Measurements from ENCODE around the gene RFC3.
"Not testable (repeated sequence)": the region's sequence is repeated elsewhere in the genome, so short reads cannot be mapped to it uniquely, and the experiment has no call there.

The RFC3 gene

GRCh38 chr13:33817901-33818706 is at the start of gene RFC3:
RFC3 (plus strand) TSS chr13:33818149; CDS start chr13:33818179, 30 bp downstream.
- peak; percentile 84 for DNase-seq (ENCODE audit: low read depth)

DNA sequence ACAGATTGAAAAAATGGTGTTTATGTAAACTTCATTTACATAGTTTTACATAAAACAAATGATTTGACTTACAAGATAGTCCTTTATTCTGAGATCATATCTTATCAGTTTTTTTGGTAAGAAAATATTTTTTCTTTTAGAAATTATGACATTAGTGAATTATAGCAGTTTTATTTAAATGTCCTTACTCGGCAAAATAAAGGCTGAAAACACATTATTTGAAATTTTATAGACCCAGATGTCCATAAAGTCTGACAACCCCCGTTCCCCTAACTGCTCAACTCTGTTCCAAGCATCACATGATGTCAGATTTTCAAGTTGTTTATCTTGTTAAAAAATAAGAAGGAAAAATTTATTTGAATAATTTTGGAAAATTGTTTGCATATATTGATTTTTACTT is 46.7 kb upstream of the RFC3 start:
- no peak for DNase-seq (ENCODE audit: low read depth)

DNA sequence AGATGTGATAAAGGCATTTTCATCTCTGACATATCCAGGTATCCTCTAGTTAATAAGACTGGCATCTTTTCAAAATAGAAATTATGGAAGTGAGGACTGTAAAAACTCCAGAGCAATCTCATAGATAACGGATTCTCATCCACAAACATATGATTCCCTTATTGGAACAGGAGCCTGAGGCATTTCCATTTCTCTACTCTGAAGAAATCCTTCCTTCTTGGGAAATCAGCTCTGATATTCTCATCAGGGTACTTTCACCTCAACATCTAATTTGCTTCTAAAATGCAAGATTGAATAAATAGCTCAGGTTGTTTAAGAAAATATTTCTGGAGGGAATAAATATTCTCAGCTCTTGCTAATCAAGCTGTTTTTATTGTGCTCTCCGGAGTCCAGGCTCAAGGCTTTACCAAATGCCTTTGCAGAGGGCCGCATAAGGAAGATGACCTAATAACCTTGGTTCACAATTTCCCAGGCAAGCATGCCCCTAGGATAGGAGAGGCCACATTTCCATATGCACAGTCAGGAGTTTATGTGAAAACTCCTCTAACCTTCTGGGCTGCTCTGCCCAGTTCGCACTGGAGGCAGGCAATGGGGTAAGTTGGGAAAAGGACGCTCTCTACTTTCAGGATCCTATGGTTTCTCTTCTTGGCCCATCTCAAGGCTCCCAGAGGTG is 44.0 kb upstream of the RFC3 start:
- no peak for DNase-seq (ENCODE audit: low read depth)

- DNase-seq (ENCODE audit: low read depth) = no peak
These were observed 42.4 kb upstream of the RFC3 start for GRCh38 chr13:33775339-33776108.

GRCh38 chr13:33776239-33776881 is 41.6 kb upstream of the RFC3 start:
- DNase-seq (ENCODE audit: low read depth) = no peak

GRCh38 chr13:33782631-33783030 is 35.3 kb upstream of the RFC3 start:
- DNase-seq (ENCODE audit: low read depth) = no peak

DNA sequence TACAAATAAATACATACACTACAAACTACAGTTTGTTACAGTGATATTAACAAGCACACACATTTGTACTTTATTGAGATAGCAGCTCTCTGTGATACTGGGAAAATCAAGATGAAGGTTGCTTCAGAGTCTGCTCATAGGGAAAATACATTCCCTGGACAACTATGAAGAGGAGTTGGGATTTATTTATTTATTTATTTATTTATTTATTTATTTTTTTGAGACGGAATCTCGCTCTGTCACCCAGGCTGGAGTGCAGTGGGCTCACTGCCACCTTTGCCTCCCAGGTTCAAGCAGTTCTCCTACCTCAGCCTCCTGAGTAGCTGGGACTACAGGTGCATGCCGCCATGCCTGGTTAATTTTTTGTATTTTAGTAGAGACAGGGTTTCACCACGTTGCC is 34.7 kb upstream of the RFC3 start:
- not testable (repeated sequence) for DNase-seq (ENCODE audit: low read depth)

DNA sequence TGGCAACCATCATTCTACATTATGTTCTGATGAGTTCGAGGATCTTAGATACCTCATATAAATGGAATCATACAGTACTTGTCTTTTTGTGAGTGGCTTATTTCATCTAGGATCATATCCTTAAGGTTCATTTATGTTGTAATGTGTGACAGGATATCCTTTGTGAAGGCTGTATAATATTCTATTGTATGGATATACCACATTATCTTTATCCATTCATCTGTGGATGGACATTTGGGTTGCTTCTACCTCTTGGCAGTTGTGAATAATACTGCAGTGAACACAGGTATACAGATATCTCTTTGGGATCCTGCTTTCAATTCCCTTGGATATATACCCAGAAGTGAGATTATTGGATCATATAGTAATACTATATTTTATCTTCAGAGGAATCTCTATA is 33.2 kb upstream of the RFC3 start:
- no peak for DNase-seq (ENCODE audit: low read depth)

DNA sequence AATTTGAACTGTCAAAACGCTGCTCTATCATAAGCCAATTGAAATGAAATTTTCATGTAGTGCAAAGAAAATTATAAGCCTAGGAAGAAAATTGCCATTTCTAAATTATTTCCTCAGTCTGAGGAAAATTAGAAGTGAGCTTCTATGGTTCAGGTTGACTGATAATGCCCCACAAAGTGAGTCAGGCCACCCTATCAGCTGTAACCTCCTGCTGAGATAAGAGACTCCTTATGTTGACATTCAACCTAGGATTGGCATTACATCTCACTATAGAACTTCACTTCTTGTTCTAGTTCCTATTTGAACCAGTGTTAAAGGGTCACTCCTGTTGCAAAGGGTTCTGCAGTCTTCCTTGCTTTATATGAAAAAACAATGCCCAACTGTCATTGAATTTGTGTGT is 32.6 kb upstream of the RFC3 start:
- no peak for DNase-seq (ENCODE audit: low read depth)

- no peak for DNase-seq (ENCODE audit: low read depth)
These were observed 30.8 kb upstream of the RFC3 start for GRCh38 chr13:33787051-33787591.

- no peak for DNase-seq (ENCODE audit: low read depth)
These were observed 28.8 kb upstream of the RFC3 start for GRCh38 chr13:33789066-33789606.

DNA sequence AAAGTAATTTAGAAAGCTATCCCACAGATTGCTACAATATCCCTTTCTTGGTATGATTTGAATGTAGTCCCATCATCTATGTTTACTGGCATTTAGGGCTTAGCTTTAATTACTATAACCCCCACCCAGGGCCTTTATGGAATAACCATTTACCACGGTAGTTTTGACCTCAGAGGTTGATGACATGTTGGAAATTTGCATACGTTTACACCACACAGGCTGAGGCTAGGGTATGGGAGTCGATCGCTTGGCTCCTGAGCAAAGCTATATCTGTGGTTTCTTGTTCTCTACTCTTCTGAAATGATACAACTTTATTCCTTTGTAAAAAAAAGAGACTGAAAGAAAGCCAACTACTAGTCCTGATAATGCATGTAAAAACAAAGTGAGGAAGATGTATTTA is 28.2 kb upstream of the RFC3 start:
- DNase-seq (ENCODE audit: low read depth) = no peak

- DNase-seq (ENCODE audit: low read depth) = no peak
These were observed 24.2 kb upstream of the RFC3 start for GRCh38 chr13:33793726-33794125.

GRCh38 chr13:33794576-33794975 is 23.4 kb upstream of the RFC3 start:
- no peak for DNase-seq (ENCODE audit: low read depth)

- no peak for DNase-seq (ENCODE audit: low read depth)
These were observed 21.9 kb upstream of the RFC3 start for GRCh38 chr13:33796095-33796494.

DNA sequence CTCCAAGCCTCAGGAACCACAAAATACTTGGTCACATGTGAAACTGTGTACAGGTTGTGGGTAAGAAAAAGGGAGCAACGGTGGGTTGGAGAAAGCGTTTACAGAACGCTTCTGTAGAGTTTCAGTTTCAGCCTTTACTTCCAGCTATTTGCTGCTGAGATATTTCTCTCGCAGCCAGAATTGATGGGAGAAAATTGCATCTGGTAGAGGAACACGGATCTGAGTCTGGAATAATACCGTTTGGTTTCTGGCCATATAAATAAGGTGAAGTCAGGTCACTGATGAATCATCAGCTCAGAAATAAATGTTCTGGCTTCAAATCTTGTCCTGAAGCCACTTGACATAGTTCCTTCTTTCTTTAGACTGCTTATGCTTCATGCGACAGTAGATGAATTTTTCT is 20.3 kb upstream of the RFC3 start:
- DNase-seq (ENCODE audit: low read depth) = no peak

GRCh38 chr13:33798023-33798422 is 19.9 kb upstream of the RFC3 start:
- DNase-seq (ENCODE audit: low read depth) = no peak

- DNase-seq (ENCODE audit: low read depth) = no peak
These were observed 17.9 kb upstream of the RFC3 start for GRCh38 chr13:33799950-33800592.

DNA sequence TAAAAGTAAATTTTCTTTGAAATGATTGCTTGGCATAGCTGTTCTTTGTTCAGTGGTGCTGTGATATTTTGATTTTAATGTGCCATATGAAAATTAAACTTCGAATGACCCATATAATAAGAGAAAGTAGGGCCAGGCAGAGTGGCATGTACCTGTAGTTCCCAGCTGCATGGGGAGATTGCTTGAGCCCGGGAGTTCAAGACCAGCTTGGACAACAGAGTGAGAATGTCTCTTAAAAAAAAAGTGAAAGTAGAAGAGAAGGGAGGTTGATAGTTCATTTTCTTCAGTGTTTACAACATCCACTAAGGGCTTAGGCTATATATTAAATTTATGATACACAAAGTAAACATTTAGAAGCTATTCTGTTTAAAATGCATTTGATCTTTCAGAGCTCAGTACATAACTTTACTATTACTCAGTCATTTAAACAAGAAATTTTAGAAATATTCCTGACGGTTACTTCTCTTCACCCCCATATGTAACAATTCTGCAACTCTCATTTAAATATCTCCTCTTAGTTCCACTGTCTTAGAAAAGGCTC is 17.2 kb upstream of the RFC3 start:
- DNase-seq (ENCODE audit: low read depth) = no peak

GRCh38 chr13:33806470-33807248 is 11.3 kb upstream of the RFC3 start:
- DNase-seq (ENCODE audit: low read depth) = no peak

All from activated T-cell treated with anti-CD3 and anti-CD28 coated beads for 1 hour (primary cell).